Inferior parietal cortex (tissue), 1 donor: Measurements from ENCODE around the gene SLC23A1.
"Not testable (repeated sequence)": the region's sequence is repeated elsewhere in the genome, so short reads cannot be mapped to it uniquely, and the experiment has no call there.

ENCODE experiments used
- DNase-seq: peaks from one replicate; pipeline ENCODE4 v3.0.0-alpha.2; 2016; ENCODE audit errors: extremely low spot score

SLC23A1 gene

DNA sequence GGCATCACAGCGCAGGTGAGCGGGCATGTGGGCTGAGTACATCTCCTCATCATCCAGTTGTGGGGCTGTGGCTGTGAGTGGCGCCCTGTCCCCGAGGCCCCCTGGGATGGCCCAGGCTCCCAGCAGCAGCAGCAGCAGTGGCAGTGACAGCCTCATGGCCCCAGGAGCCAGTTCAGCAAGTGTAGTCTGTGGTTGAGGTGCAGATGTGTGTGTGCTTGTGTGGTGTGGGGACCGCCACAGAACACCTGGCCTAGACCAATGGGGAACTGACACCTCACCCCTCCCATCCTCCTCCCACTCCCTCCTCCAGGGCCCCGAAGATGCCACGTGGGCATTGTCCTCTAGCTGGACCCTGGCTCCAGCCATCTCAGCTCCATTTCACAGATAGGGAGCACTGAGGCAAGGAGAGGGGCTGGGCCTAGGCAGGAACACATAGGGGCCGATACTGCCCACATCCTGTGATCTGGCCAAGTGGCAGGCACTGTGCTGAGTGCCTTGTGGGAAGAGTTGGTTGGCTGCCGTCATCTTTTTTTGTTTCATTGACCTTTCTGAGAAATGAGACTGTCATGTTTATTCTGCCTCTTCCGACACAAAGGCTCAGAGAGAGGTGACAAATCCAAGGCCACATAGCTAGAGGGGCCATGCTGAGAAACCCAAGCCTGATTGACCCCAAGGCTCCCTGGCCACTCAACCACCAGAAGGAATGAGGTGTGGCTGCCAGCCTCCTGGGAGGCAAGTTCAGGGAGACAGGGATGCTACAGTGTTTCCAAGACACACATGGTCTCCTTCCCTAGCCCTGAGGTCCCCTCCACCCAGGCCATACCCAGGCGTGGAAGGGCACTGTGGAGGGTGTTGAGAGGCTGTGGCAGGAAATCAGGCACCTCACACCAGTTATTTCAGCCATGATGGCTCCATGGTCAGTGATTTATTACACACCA is 6.9 kb upstream of the SLC23A1 start, which contains the start of gene MZB1:
Gene MZB1 (minus strand): TSS at position 213 of the 938 bp plus-strand sequence. CDS start 57 bp downstream, at position 156.
- DNase-seq, result no peak

DNA sequence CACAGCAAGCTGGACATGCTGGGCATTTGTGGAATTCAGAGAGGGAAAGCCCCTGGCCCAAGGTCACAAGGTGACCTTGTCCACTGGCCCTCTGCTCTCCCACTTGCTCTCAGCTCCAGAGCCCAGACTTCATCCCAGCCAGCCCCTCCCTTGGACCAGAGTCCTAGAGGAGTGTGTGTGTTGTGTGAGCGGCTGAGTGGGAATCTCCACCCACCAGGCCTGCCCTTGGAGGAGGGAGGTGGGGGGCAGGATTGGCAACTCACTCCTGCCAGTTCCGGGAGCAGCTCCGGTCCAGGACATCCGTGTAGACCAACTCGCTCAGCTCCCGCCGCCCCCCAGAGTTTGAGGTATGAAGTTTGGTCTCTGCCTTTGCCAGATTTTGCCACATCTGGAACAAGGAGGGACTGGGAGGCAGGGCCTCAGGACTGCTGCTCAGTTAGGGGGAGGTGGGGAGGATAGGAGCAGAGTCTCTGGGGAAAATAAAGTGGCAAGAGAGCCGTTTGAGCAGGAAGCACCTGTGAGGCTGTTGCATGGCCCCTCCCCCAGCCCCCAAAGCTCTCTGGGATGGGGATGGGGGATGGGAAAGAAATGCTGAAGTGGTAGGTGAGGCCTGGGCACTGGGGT is 5.2 kb upstream of the SLC23A1 start:
- no peak for DNase-seq

DNA sequence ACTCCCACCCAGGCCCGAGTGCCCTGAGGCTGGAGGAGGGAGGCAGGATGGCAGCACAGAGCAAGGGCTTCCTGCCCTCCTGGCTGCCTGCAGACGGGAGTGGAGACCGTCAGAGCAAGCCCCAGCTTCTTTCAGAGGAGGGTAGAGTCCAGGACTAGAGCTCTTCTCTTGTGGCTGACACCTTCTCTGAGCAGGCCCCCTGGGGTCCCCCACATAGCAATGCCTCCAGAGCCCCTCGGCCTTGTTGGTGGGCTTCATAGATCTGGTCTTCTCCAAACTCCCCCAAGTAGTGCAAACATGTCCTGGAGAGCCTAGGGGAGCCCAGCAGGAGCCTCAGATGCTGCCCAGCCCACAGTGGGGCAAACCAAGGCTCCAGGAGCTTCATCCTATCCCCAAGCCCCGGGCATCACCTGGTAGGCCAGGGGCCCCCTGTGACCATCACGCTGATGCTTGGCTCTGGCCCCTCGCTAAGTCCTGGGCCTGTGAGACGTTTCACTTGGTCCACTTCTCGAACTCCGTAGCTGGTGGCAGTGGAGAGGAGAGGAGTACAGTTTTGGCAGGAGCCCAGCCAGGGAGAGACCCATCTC is 4.6 kb upstream of the SLC23A1 start:
- no peak for DNase-seq

DNA sequence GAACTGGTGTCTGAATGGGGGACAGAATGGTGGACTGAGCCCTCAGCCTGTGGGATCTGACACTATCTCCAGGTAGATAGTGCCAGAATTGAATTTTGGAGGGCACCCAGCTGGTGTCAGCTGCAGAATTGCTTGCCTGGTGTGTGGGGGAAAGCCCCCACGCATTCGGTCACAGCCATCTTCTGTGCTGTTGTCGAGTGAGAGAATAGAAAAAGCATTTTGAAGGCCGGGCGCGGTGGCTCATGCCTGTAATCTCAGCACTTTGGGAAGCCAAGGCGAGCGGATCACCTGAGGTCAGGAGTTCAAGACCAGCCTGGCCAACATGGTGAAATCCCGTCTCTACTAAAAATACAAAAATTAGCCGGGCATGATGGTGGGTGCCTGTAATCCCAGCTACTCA is 3.9 kb upstream of the SLC23A1 start:
- DNase-seq, result not testable (repeated sequence)

DNA sequence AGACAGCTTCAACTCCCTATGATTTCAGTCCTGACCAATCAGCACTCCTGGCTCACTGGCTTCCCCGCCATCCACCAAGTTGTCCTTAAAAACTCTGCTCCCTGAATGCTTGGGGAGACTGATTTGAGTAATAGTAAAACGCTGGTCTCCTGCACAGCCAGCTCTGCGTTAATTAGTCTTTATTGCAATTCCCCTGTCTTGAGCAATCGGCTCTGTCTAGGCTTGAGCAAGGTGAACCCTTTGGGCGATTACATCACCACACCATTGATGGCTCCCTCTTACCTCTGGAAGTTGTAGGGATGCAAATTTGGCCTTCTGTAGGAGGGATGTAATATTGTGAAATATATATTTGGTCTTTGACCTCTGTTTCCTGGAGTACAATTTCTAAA is 2.9 kb upstream of the SLC23A1 start:
- no peak for DNase-seq

DNA sequence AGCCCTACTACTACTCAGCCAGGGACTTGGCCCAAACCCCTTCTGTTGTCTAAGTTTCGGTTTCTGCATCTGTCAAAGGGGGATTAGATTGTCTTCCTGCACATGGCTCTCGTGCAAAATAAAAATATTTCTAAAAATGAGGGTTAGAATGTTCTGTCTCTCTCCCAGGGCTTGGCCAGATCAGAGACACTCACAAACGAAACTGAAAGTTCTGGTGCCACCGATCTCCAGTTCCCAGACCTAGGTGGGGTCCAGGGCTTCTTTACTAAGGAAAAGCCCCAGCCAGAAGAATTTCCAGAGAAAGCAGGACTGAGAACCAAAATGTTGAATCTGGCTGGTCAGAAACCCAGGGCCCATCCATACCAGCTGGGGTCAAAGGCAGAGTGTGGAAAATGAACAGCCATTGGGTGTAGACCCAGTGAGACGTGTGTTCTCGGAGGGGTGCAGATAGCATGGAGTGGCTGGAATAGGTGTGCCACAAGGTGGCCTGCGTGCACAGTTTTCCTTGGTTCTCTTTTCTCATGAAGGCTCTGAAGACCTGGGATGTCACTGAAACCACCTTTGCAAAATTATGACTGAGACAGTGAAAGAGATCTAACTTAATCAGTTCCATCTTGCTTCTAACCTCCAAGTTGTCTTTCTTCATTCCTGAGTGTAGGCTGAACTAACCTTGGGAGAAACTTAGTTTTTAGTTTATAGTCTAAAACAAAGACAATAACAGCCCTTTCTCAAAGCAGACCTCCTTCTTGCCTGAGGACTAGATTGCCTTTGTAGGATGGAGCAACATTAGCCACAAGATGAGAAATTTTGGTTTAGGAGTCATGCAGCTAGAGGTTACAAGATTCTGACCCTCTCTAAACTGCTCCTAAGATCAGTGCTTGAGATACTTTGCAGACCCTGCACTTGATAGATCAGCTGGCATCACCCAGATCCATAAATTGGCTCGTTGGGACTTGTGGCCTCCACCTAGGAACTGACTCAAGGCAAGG is 2.3 kb upstream of the SLC23A1 start:
- DNase-seq, result no peak

DNA sequence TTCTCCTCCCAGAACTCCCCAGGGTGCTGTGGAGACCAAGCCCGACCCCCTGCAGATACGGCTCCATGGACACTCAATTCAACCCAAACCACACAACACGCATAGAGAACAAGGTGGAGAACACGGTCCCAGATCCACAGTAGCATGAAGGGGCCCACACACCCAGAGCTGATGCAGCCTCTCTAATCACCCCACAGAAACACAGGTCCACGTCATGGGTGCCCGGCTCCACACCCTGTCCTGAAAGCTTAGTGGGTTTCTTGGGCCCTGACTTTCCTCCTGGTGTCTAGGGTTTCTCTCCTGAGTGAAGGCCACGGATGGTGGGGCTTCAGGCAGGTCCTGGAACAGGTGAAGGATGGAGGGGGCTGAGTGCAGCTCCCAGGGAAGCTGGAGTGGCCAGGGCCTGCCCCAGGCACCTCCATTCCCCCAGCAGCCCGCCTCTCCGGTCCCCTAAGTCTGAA is 1.5 kb upstream of the SLC23A1 start:
- no peak for DNase-seq

DNA sequence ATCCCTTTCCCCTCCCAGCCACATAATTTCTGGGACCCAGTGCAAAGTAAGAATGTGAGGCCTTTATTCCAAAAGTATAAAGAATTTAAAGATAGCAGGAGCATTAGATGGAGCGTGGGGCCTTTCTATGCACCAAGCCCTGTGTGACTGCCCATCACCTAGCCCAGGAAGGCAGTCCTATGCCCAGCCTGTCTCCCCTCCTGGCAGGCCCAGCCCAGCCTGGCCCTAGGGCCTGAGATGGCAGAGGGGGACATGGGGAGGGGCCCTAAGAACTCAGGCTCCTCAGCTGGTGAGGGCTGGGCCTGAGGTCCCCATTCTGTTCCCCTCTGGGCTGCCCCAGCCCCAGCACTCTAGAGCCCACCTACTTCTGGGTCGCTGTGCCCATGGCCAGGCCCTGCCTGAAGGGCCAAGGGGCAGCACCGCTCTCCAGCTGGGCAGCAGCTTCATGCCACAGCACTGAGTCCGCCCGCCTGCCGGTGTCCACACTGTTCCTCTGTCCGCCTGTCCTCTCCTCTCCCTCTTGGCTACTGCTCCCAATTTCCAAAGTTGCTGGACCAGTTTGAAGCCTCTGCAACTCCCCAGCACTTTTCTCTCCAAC is 995 bp upstream of the SLC23A1 start:
- no peak for DNase-seq

DNA sequence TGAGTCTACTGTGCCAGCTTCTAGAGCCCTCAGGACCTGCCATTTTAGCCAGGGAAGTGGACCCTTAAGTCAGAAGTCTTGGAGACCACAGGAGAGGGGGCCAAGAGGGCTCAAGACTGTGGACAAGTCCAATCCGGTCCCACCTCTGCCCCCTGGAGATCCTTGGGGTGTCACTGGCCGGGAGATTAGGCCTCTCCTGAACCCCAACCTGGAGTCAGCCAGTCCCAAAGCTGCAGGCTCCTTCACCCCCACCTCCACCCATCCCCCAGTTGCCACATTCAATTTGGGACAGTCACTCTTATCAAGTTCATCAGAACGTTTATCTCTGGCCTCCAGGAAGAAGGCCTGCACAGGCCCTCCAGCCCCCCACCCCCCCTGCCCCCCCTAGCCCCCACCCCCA is 290 bp downstream of the SLC23A1 start:
- no peak for DNase-seq

DNA sequence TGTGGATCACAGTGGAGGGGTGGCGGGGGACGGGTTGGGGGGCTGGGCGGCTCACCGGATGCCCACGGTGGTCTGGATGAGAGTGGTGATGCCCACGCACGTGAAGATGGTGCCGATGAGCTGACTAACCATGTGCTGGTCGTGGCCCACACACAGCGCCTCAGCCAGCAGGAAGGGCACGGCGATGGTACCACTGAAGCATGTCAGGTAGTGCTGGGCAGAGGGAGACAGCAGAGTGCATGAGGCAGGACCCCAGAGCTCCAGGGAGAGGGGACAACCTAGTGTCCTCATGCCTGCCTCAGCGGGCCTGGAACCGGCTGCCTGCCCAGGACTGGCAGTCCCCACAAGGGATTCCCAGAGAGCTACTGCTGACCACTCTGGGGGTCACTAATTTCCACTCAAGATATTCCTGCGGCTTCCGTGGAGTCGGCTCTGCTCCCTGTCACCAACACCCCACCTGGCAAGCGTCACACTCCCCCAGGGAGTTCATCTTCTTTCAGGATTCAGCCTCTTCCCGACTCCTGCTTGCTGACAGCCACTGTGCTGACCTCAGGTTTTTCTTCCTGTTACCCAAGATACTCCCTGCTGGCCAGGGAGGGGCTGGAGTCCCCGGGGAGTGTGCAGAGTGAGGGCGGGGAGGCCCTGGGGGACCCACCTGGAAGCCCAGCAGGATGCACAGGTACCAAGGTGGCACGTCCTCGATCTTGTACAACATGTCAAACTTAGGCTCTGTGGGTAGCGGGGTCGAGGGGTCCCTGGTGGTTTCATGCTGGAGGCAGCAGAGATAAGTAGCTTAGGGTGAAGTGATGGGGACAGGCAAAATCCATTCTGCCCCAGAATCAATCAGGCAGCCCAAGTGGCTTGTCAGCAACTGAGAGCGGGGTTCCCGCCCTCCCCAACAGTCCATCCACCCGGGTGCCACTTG is 998 bp downstream of the SLC23A1 start:
- no peak for DNase-seq

DNA sequence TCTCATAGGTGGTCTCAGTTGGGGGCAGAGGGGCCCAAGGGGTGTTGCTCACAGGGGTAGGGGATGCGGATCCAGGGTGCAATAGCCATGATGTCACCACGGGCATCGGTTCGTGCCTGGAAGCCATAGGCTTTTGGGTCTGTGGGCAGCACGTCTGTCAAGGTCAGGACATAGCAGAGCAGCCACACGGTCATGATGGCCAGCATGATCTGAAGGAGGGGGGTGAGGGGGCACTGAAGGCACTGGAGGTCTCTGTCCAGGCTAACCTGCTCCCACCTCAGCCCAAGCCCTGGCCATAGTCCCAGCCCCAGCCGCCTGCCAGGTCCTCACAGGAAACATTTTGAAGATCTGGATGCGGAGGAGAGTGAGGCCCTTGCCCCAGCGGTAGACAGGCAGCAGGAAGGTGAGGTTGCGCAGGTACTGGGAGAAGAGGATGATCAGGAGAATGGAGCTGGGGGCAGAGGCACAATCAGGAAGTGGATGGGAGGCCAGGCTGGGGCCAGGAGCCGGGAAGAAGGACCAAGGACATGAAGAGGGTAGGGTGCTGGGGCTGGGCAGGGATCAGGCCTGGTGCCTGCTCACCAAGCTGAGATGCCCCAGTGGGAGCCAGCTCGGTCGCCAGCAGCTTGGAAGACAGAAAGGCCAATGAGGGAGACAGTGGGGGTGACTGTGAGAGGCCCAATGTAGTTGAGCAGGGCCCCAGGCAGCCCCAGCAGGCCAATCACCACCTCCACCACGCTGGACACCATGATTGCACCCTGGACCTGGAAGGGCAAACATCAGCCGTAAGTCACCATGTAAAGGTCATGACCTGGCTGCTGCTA is 3.3 kb downstream of the SLC23A1 start:
- DNase-seq, result no peak

DNA sequence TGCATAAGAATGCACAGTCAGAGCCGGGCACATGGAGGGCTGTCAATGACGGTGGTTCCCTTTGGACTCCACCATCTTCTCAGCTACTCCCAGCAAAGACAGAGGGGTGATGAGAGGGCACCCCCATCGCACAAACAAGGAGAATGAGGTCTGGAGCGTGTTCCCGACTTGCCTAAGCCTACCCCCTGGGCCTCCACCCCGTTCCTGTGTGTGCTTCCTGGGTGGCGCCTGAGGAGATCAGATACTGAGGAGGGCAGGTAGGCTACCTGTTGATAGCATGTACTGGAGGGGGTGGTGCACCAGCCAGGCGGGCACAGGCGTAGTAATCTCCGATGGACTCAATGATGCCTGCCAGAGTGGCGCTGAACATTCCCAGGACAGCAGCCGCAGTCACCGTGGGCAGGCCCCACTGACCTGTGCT is 4.1 kb downstream of the SLC23A1 start:
- DNase-seq, result no peak

DNA sequence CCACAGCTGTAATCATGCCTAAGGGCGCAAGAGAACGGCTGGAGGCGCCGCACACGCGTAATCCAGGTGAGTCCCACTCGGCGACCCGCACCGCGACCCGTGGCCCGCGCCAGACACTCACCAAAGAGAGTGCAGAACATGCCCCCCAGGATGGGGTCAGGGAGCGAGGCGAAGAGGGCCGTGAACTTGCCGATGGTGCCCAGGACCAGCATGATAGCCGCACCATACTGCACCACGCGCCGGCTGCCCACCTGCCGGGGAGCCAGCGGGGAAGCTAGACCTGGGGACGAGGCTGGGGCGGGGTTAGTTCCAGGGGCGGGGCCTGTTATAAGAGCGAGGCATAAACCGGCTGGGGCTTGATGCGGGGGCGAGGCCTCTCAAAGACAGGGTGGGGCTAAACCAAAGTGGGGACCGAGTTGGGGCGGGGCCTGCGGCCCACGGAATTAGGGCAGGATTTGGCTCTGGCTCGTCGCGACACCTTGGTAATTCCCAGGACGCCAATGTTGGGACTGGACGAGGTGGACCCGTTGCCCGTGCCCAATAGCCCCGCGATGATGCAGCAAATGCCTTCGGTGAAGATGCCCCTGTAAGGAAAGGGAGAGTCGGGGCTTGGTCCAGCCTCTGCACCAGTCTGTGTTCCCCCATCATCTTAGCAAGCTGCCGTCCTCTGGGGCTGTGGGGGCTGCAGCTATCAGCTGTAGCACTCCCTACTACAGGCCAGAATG is 4.8 kb downstream of the SLC23A1 start:
- DNase-seq, result no peak

DNA sequence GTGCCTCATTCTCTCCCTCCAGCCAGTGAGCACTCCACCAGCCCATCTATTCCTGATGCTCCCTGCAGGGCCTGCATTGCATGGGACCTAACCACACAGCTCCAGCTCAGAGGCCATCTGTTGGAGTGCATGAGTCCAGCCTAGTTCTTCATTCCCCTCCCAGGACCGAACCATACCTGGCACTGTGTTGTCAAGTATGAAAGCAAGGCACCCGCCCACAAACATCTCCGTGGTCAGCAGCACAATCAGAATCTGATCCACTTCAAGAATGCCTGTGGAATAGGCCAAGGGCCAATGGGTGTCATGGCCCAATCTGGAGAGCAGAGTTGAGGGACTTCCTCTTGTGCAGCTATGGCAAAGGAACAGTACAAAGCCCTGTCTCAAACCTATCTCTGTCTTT is 5.9 kb downstream of the SLC23A1 start:
- no peak for DNase-seq

DNA sequence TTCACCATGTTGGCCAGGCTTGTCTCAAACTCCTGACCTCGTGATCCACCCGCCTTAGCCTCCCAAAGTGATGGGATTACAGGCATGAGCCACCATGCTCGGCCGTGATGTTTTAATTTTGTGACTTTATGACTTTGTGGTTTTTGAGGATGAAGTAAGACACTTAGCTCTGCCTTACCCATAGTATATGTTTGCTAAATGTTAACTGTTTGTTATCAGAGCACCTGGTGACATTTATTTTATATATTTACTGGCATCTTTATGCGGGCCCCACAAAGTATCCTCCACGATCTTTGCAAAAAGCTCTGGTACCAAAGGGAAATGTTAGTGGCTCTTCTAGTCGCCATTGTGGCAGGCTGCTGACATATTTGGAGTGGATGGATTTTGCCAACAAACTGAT is 6.7 kb downstream of the SLC23A1 start:
- DNase-seq, result no peak

DNA sequence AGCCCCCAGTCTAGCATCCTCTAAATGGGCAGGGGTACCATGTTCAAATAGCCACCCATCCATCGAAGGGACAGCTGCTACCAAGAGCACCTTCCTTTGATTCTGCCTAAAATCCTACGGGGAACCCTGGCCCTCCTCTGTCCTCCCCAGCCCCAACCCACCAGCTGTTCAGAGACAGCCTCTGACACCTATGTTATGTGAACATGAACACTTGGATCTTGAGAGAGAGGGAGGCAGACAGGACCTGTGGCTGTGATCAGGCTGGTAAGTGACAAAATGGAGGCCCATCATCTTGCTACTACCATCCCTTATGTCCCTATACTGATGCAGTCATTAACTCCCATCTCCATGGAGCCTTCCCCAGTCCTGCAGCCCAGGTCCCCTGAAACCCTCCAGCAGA is 8.2 kb downstream of the SLC23A1 start:
- no peak for DNase-seq

DNA sequence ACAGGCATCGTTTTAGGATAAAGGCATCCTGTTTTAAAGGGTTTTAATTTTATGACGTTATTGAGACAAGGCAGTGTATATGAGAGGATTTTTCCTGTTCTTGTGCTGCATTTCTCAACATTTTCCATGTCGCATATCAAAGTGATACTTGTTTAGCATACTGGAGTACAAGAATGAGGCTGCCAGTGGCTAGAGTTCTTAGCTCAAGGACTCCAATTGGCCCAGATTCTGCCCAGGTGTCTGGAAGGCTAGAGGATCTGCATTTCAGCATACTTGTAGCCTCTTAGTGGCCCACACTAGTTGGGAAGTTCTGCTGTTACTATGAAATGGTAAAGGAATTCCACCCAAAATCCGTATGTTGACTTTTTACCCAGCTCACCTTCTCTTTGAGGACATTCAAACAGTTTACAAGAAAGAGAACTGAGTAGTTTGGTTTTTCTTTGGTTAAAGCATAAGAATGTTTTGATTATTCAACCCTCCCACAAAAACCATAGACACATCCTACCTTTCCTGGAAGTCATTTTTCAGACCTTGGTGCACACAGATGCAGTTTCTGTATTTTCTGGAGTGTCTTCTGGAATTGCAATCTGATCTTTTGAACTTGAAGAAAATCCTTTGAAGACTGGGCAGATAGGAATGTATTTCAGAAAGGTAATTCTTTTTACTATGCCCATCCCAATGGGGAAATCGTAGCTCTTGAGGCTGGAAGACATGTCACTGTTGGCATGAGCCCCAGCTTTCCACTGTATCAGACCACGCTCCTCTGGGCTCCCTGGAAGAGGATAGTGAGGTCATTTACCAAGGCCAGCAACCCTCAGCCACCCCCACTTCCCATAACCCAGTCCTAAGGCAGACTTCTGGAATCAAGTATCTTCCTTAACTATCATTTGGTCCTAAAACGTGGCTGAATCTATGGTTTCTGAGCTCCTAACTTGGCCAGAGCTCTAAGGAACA is 11.3 kb downstream of the SLC23A1 start:
- DNase-seq, result no peak
